H9 (cell line): ENCODE measurements around the gene LPCAT1. TPM values are rescaled to one million over a fixed set of nuclear protein-coding genes. Genes with fewer than 3 reads are reported as not detected.

ENCODE experiments used
- DNase-seq: peaks from one replicate; pipeline ENCODE4 v3.0.0-alpha.2; 2017
- H2AFZ ChIP-seq: one replicate; pipeline ENCODE4 v1.6.1; 2013; ENCODE audit warnings: mild to moderate bottlenecking, low read length, control low read depth, moderate library complexity
- H2AK5ac ChIP-seq: 2 replicates; pipeline ENCODE4 v1.6.1; 2013; ENCODE audit warnings: low read length, control low read depth, mixed read lengths; ENCODE audit not compliant: insufficient read length
- H2BK120ac ChIP-seq: one replicate; pipeline ENCODE4 v1.6.1; 2013; ENCODE audit warnings: low read depth, mild to moderate bottlenecking, low read length, control low read depth, inconsistent platforms; ENCODE audit not compliant: poor library complexity, severe bottlenecking
- H2BK12ac ChIP-seq: 2 replicates; pipeline ENCODE4 v1.6.1; 2013; ENCODE audit warnings: low read length, control low read depth, mixed read lengths, low read depth; ENCODE audit not compliant: insufficient read length
- H2BK15ac ChIP-seq: 2 replicates; pipeline ENCODE4 v1.6.1; 2013; ENCODE audit warnings: low read depth, low read length, control low read depth
- H2BK20ac ChIP-seq: one replicate; pipeline ENCODE4 v1.6.1; 2013; ENCODE audit warnings: low read depth, mild to moderate bottlenecking, low read length, control low read depth, inconsistent platforms; ENCODE audit not compliant: poor library complexity, severe bottlenecking
- H2BK5ac ChIP-seq: 2 replicates; pipeline ENCODE4 v1.6.1; 2013; ENCODE audit warnings: low read length, control low read depth, mixed read lengths; ENCODE audit not compliant: insufficient read length
- H3K14ac ChIP-seq: 2 replicates; pipeline ENCODE4 v1.6.1; 2013; ENCODE audit warnings: low read length, control low read depth; ENCODE audit not compliant: insufficient read depth
- H3K18ac ChIP-seq: 2 replicates; pipeline ENCODE4 v1.6.1; 2013; ENCODE audit warnings: low read depth, mild to moderate bottlenecking, mixed read lengths, low read length, control low read depth; ENCODE audit not compliant: insufficient read length
- H3K23ac ChIP-seq: 2 replicates; pipeline ENCODE4 v1.6.1; 2013; ENCODE audit warnings: low read length, control low read depth, mixed read lengths, low read depth; ENCODE audit not compliant: insufficient read length
- H3K23me2 ChIP-seq: 2 replicates; pipeline ENCODE4 v1.6.1; 2013; ENCODE audit warnings: low read depth, mild to moderate bottlenecking, mixed read lengths, low read length, control low read depth; ENCODE audit not compliant: insufficient read length, poor library complexity, severe bottlenecking
- H3K27ac ChIP-seq: 2 replicates; pipeline ENCODE4 v1.5.1; 2013; ENCODE audit warnings: low read length, control low read depth, mixed read lengths, low read depth; ENCODE audit not compliant: insufficient read length
- H3K27me3 ChIP-seq: 2 replicates; pipeline ENCODE4 v1.6.1; 2013; ENCODE audit warnings: low read length, control low read depth, inconsistent platforms; ENCODE audit not compliant: insufficient read depth
- H3K4ac ChIP-seq: 2 replicates; pipeline ENCODE4 v1.6.1; 2013; ENCODE audit warnings: low read depth, mild to moderate bottlenecking, control low read depth, inconsistent platforms, low read length, moderate library complexity
- H3K4me1 ChIP-seq: 2 replicates; pipeline ENCODE4 v1.6.1; 2013; ENCODE audit warnings: low read length, control low read depth, inconsistent platforms; ENCODE audit not compliant: insufficient read depth
- H3K4me2 ChIP-seq: 2 replicates; pipeline ENCODE4 v1.6.1; 2013; ENCODE audit warnings: low read length, control low read depth, mixed read lengths; ENCODE audit not compliant: insufficient read length, insufficient read depth
- H3K56ac ChIP-seq: 2 replicates; pipeline ENCODE4 v1.6.1; 2013; ENCODE audit warnings: low read depth, mild to moderate bottlenecking, mixed read lengths, low read length, control low read depth; ENCODE audit not compliant: insufficient read length
- H3K79me1 ChIP-seq: 2 replicates; pipeline ENCODE4 v1.6.1; 2013; ENCODE audit warnings: low read depth, mild to moderate bottlenecking, moderate library complexity, low read length, control low read depth, inconsistent platforms; ENCODE audit not compliant: insufficient read depth, poor library complexity, severe bottlenecking
- H3K79me2 ChIP-seq: 2 replicates; pipeline ENCODE4 v1.6.1; 2013; ENCODE audit warnings: low read length, control low read depth, inconsistent platforms; ENCODE audit not compliant: insufficient read depth
- H3K9ac ChIP-seq: 2 replicates; pipeline ENCODE4 v1.6.1; 2013; ENCODE audit warnings: low read length, control low read depth, mixed read lengths; ENCODE audit not compliant: insufficient read length; ENCODE audit errors: extremely low read depth
- H3K9me3 ChIP-seq: one replicate; pipeline ENCODE4 v1.6.1; 2013; ENCODE audit warnings: low read depth, low read length, inconsistent platforms; ENCODE audit not compliant: control insufficient read depth
- H3T11ph ChIP-seq: one replicate; pipeline ENCODE4 v1.6.1; 2013; ENCODE audit warnings: mild to moderate bottlenecking, low read length, control low read depth, inconsistent platforms
- H4K20me1 ChIP-seq: one replicate; pipeline ENCODE4 v1.6.1; 2013; ENCODE audit not compliant: control insufficient read depth, insufficient read length, insufficient read depth
- H4K5ac ChIP-seq: 2 replicates; pipeline ENCODE4 v1.6.1; 2013; ENCODE audit warnings: low read depth, mild to moderate bottlenecking, mixed read lengths, low read length, control low read depth; ENCODE audit not compliant: insufficient read length
- H4K8ac ChIP-seq: replicated peaks from 2 replicates; pipeline ENCODE4 v1.6.1; 2013; ENCODE audit warnings: low read length, control low read depth, mixed read lengths, low read depth; ENCODE audit not compliant: insufficient read length
- H4K91ac ChIP-seq: 2 replicates; pipeline ENCODE4 v1.6.1; 2013; ENCODE audit warnings: low read depth, mild to moderate bottlenecking, moderate library complexity, mixed read lengths, low read length, control low read depth; ENCODE audit not compliant: insufficient read length
- H3K27ac Mint-ChIP-seq, 3 experiments: 2 replicates in 2 of 3; 3 replicates in 1 of 3; pipeline ENCODE4 v1.8.0; 2020 to 2021; ENCODE audit warnings: mixed read lengths in 3 of 3, mild to moderate bottlenecking in 1 of 3, moderate library complexity in 1 of 3
- H3K27me3 Mint-ChIP-seq: 2 replicates; pipeline ENCODE4 v1.8.0; 2021; ENCODE audit warnings: low read depth, mild to moderate bottlenecking, moderate library complexity, mixed read lengths
- H3K36me3 Mint-ChIP-seq, 3 experiments: 2 replicates in 2 of 3; 3 replicates in 1 of 3; pipeline ENCODE4 v1.8.0; 2020 to 2021; ENCODE audit warnings: low read depth in 3 of 3, mixed read lengths in 3 of 3; ENCODE audit not compliant: insufficient read depth in 1 of 3
- H3K4me1 Mint-ChIP-seq, 2 experiments: 2 replicates each; pipeline ENCODE4 v1.8.0; 2020; ENCODE audit warnings: mixed read lengths in 2 of 2
- H3K4me3 Mint-ChIP-seq, 2 experiments: 2 replicates in 1 of 2; 3 replicates in 1 of 2; pipeline ENCODE4 v1.8.0; 2020 to 2021; ENCODE audit warnings: mild to moderate bottlenecking in 2 of 2, mixed read lengths in 2 of 2, moderate library complexity in 1 of 2
- H3K9me3 Mint-ChIP-seq, 2 experiments: 2 replicates in 1 of 2; 3 replicates in 1 of 2; pipeline ENCODE4 v1.8.0; 2020; ENCODE audit warnings: mild to moderate bottlenecking in 2 of 2, mixed read lengths in 2 of 2, moderate library complexity in 1 of 2
- WGBS: extraction: QIAGEN DNeasy Blood & Tissue Kit; methylation state at CpG from one replicate; pipeline ENCODE4 v1.1.7; 2013; ENCODE audit warnings: missing lambda C conversion rate, low lambda C conversion rate, mixed read lengths; ENCODE audit not compliant: insufficient read length; ENCODE audit errors: extremely low coverage; 5-methylcytosine and 5-hydroxymethylcytosine counted together
- total RNA-seq: library from RNA; stranded (reverse); gene quantifications from 2 replicates; pipeline ENCODE4 v1.2.1, GENCODE V29; 2021
- TF ChIP-seq, protein P1 (sequence below): fragments of 200-600 bp; sonication (generic); conservative IDR thresholded peaks from 3 replicates; pipeline ENCODE4 v1.8.0; 2021; ENCODE audit warnings: antibody characterized with exemption, mild to moderate bottlenecking

Gene LPCAT1
- total RNA-seq, 1 experiment from 2014 or later = 231 TPM

DNA sequence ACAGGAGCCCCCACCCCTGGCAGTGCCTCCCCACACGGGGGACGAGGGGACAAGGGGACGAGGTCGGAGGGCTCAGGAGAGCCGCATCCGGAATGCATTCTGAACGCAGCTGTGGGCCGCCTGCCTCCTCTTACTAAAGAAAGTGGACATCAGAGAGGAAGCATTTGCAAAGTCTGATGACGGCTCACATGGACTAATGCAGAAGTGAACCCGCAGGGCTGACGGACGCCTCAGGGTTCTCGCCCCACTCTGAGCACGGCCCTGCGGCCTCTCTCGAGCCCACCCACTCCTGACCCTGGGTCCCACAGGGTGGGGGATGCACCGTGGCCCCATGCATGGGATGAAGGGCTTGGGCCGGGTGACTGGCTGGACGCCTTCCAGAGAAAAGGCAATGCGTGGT, 5.9 kb downstream of the LPCAT1 start:
- Histone ChIP-seq H4K20me1 (no peaks in the 10 kb centered on the region), H3K4me1 (peaks cover 19% of the 10 kb centered on the region; the same call in 1 of the 2 replicates), H4K91ac (no peak overlapping the region), H2BK5ac (no peak overlapping the region), H3K23ac (no peak overlapping the region), H3K14ac (no peak overlapping the region), H3K23me2 (peaks cover 6% of the 10 kb centered on the region), H2BK12ac (no peak overlapping the region), H3K9me3 (no peaks in the 10 kb centered on the region), H4K5ac (no peak overlapping the region), H3K79me2 (peaks cover 59% of the 10 kb centered on the region), H2BK15ac (no peak overlapping the region), H2BK20ac (no peak overlapping the region), H4K8ac (no peak overlapping the region), H3K4me2 (no peak overlapping the region), H3K9ac (no peak overlapping the region), H3K79me1 (peaks cover 6% of the 10 kb centered on the region), H3K27ac (no peak overlapping the region), H3K18ac (no peak overlapping the region), H3K4ac (no peak overlapping the region), H2BK120ac (no peak overlapping the region), H2AFZ (no peak overlapping the region), H3K27me3 (no peaks in the 10 kb centered on the region), H3T11ph (no peak overlapping the region), H2AK5ac (no peak overlapping the region), H3K56ac (no peak overlapping the region)
- Mint-ChIP-seq H3K4me3 (no peak overlapping the region), H3K9me3 (no peaks in the 10 kb centered on the region), H3K27ac (peak overlapping the region in 2 of 3 experiments; percentile 36 to 62; a peak in 2 of 7 replicates), H3K4me1 (peaks cover 68 to 80% of the 10 kb centered on the region in 2 experiments), H3K36me3 (peaks cover 26 to 68% (median 44%) of the 10 kb centered on the region in 3 experiments), H3K27me3 (no peaks in the 10 kb centered on the region)
- no CpG with 5 or more reads among the region's 20 CpGs for WGBS
- TF ChIP-seq, protein P1, sequence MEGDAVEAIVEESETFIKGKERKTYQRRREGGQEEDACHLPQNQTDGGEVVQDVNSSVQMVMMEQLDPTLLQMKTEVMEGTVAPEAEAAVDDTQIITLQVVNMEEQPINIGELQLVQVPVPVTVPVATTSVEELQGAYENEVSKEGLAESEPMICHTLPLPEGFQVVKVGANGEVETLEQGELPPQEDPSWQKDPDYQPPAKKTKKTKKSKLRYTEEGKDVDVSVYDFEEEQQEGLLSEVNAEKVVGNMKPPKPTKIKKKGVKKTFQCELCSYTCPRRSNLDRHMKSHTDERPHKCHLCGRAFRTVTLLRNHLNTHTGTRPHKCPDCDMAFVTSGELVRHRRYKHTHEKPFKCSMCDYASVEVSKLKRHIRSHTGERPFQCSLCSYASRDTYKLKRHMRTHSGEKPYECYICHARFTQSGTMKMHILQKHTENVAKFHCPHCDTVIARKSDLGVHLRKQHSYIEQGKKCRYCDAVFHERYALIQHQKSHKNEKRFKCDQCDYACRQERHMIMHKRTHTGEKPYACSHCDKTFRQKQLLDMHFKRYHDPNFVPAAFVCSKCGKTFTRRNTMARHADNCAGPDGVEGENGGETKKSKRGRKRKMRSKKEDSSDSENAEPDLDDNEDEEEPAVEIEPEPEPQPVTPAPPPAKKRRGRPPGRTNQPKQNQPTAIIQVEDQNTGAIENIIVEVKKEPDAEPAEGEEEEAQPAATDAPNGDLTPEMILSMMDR = no peak
- DNase-seq = peak; percentile 21
